SJCRH30 (cell line): ENCODE measurements around the gene TRPV5. TPM values are rescaled to one million over a fixed set of nuclear protein-coding genes. Genes with fewer than 3 reads are reported as not detected.

Source experiments
- DNase-seq, 2 experiments: peaks; one replicate each; pipeline ENCODE4 v3.0.0-alpha.2; 2015 to 2020
- H3K27ac ChIP-seq: fragments of 250-450 bp; sonication (Bioruptor Pico); 2 replicates; pipeline ENCODE4 v1.5.1; 2020; ENCODE audit warnings: mild to moderate bottlenecking, moderate library complexity
- H3K27me3 ChIP-seq: fragments of 250-450 bp; sonication (Bioruptor Pico); 2 replicates; pipeline ENCODE4 v1.5.1; 2020; ENCODE audit warnings: mild to moderate bottlenecking, moderate library complexity
- H3K36me3 ChIP-seq: fragments of 250-450 bp; sonication (Bioruptor Pico); 2 replicates; pipeline ENCODE4 v1.5.1; 2020; ENCODE audit warnings: mild to moderate bottlenecking, moderate library complexity
- H3K4me1 ChIP-seq: fragments of 250-450 bp; sonication (Bioruptor Pico); 2 replicates; pipeline ENCODE4 v1.5.1; 2020; ENCODE audit warnings: mild to moderate bottlenecking, moderate library complexity
- H3K4me3 ChIP-seq: fragments of 250-450 bp; sonication (Bioruptor Pico); 2 replicates; pipeline ENCODE4 v1.5.1; 2020; ENCODE audit warnings: mild to moderate bottlenecking, moderate library complexity
- H3K9me3 ChIP-seq: fragments of 250-450 bp; sonication (Bioruptor Pico); replicated peaks from 2 replicates; pipeline ENCODE4 v1.5.1; 2020; ENCODE audit warnings: mild to moderate bottlenecking, moderate library complexity
- total RNA-seq: library from RNA; depleted of rRNA; stranded (reverse); fragments of >200 nt; shearing (Covaris generic); gene quantifications from 2 replicates; pipeline ENCODE4 v1.2.3, GENCODE V29; 2014

The TRPV5 gene
- total RNA-seq, 1 experiment from 2014 or later, result not detected

DNA sequence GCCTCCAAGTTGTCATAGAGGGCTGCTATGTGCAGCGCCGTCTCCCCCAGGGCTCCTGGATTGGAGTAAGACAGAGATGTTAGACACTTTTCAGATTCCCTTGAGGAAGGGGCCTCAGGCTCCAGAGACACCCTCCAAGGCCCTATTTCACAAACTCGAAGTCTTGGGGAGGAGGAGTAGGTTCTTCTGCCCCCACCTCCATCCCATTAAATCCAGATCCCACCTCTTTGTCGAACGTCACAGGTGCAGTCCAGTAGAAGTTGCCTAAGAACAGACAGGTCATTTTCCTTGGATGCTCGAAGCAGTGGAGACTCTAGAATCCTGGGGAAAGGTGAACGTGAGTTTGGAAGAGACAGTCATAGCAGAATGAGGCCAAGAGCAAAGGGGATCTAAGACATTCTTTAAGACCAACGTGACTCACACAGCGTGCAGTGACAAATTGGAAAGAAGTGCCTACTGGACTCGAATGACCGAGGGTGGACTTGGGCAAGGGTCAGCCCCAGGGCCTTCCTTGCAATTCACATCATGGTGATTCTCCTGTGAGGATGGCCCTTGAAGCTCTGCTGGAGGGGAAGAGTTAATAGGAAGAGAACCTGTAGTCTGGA lies 3.3 kb downstream of the TRPV5 start:
- no peak for DNase-seq
- Histone ChIP-seq H3K4me3 (no peak overlapping the region), H3K9me3 (no peaks in the 10 kb centered on the region), H3K36me3 (no peaks in the 10 kb centered on the region), H3K27ac (no peak overlapping the region), H3K4me1 (no peaks in the 10 kb centered on the region), H3K27me3 (peaks cover 8% of the 10 kb centered on the region)

DNA sequence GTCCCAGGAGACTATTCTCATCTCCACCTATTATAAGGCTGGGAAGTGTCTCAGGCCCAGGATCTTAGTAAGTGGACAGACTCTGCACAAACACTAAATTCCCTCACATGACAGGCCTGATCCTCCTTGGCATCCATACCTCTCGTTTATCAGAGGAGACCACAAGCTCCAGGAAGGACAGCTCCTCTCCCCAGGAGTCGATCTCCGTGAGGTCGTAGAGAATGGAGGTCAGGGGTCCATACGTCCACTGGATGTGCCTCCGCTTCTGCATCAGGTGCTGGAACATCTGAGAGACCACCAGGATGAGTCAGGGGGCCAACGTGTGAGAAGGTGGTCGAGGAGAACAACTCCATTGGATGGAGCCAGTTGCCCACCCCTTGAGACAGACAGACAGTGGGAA lies 5.6 kb downstream of the TRPV5 start:
- DNase-seq, result no peak
- H3K4me1 ChIP-seq, result no peaks in the 10 kb centered on the region

DNA sequence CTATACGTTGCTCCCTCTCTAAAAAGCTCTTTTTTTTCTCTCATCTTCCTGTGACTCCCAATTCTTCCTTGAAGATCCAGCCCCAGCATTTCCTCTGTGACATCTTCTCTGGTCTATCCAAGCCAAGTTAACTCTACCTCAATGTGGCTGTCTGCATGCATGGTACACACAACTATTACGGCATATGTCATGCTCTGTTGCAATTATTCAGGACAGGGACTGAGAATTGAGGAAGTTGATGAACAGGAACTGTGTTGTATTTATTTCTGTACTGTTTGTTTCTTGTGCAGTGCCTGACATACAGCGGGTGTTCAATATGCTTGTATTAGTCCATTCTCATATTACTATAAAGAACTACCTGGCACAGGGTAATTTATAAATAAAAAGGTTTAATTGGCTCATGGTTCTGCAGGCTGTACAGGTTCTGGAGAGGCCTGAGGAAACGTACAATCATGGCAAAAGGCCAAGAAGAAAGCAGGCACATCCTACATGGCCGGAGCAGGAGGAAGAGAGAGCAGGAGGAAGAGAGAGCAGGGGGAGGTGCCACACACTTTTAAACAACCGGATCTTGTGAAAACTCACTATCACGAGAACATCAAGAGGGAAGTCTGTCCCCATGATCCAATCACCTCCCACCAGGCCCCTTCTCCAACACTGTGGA lies 6.3 kb downstream of the TRPV5 start:
- Histone ChIP-seq H3K27ac (no peak overlapping the region), H3K27me3 (peaks cover 11% of the 10 kb centered on the region; the same call in 1 of the 2 replicates), H3K9me3 (no peaks in the 10 kb centered on the region), H3K4me1 (no peaks in the 10 kb centered on the region), H3K36me3 (no peaks in the 10 kb centered on the region), H3K4me3 (no peak overlapping the region)
- no peak for DNase-seq

More for the DNA sequence above, 5.6 kb downstream of the TRPV5 start:
- no peaks in the 10 kb centered on the region for H3K36me3 ChIP-seq
- peaks cover 11% of the 10 kb centered on the region; the same call in 1 of the 2 replicates for H3K27me3 ChIP-seq
- no peak overlapping the region for H3K4me3 ChIP-seq
- H3K9me3 ChIP-seq, result no peaks in the 10 kb centered on the region
- no peak overlapping the region for H3K27ac ChIP-seq

DNA sequence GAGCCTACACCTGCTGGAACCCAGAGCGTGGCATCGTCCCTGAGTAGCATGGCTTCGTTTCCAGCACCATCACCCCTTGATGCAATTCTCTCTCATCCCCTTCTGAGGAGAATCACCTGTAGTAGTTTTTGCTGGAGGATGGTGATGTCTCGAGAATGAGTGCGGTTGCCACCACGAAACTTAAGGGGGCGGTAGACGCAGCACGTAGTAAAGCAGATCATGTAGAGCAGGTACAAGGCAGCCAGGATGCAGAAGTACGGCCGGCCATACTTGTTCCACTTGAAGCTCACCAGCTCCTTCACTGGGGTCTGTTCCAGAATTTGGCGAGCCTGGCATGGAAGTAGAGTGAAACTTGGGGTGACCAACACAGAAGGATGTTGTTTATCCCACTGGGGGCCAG lies 8.1 kb downstream of the TRPV5 start:
- peaks cover 11% of the 10 kb centered on the region; the same call in 1 of the 2 replicates for H3K27me3 ChIP-seq
- no peak overlapping the region for H3K27ac ChIP-seq
- H3K4me1 ChIP-seq, result no peaks in the 10 kb centered on the region
- H3K36me3 ChIP-seq, result no peaks in the 10 kb centered on the region
- H3K4me3 ChIP-seq, result no peak overlapping the region
- no peak for DNase-seq
- H3K9me3 ChIP-seq, result no peaks in the 10 kb centered on the region

DNA sequence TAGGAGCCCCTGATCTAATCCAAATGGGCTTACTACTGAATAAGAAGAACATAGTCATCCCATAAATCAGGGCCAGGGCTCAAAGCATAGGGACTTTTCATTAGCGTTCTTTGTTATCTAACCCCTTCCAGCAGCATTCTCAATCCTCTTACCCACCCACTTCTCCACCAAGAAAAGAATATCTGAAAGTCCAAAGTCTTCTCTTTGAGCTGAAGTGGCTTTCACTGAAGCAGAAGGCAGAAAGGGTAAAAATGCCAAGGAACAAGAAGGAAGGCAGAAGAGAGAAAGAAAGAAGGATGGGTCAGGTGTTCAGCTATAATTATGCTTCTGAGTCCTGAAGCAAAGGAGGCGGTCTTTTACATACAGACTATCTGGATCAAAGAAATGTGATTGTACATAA lies 10.2 kb downstream of the TRPV5 start:
- Histone ChIP-seq H3K27me3 (peaks cover 16% of the 10 kb centered on the region), H3K36me3 (no peaks in the 10 kb centered on the region), H3K27ac (no peak overlapping the region), H3K4me1 (no peaks in the 10 kb centered on the region), H3K9me3 (no peaks in the 10 kb centered on the region), H3K4me3 (no peak overlapping the region)
- no peak for DNase-seq

DNA sequence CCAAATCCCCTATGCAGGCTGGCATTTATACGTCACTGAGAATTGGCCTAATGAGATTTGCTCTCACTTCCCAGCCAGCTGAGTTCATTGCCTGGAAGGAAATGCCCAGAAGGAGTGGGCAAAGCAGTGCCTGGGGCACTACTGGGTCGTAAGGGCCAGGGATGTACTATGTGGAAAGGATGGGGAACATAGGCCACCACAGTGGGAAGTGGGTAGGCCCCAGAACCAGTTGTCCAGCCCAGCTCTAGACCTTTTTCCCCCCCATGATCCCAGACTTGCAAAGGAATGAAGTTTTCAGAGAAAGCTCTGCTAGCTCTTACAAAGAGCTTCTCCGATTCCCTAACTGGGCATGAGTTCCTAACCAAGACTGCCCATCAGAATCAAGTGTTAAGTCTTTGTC lies 13.9 kb downstream of the TRPV5 start:
- Histone ChIP-seq H3K9me3 (no peaks in the 10 kb centered on the region), H3K27me3 (peaks cover 17% of the 10 kb centered on the region), H3K36me3 (no peaks in the 10 kb centered on the region), H3K4me3 (no peak overlapping the region), H3K4me1 (no peaks in the 10 kb centered on the region), H3K27ac (no peak overlapping the region)
- no peak for DNase-seq

- H3K4me3 ChIP-seq, result no peak overlapping the region
- no peaks in the 10 kb centered on the region for H3K4me1 ChIP-seq
- H3K9me3 ChIP-seq, result no peaks in the 10 kb centered on the region
- H3K27me3 ChIP-seq, result peaks cover 17% of the 10 kb centered on the region
- no peak overlapping the region for H3K27ac ChIP-seq
- no peaks in the 10 kb centered on the region for H3K36me3 ChIP-seq
- no peak for DNase-seq
Observed at GRCh38 chr7:142918901-142919300, 14.6 kb downstream of the TRPV5 start.

- Histone ChIP-seq H3K4me3 (no peak overlapping the region), H3K27ac (no peak overlapping the region), H3K9me3 (no peaks in the 10 kb centered on the region), H3K27me3 (peaks cover 14% of the 10 kb centered on the region), H3K4me1 (no peaks in the 10 kb centered on the region), H3K36me3 (no peaks in the 10 kb centered on the region)
- no peak for DNase-seq
Observed at GRCh38 chr7:142917447-142917846, 16.1 kb downstream of the TRPV5 start.

GRCh38 chr7:142916508-142916907 lies 17.0 kb downstream of the TRPV5 start:
- DNase-seq, result no peak
- Histone ChIP-seq H3K4me1 (no peaks in the 10 kb centered on the region), H3K4me3 (no peak overlapping the region), H3K27ac (no peak overlapping the region), H3K27me3 (peaks cover 16% of the 10 kb centered on the region), H3K36me3 (no peaks in the 10 kb centered on the region), H3K9me3 (no peaks in the 10 kb centered on the region)

- H3K27me3 ChIP-seq, result peaks cover 25% of the 10 kb centered on the region
- H3K27ac ChIP-seq, result no peak overlapping the region
- no peaks in the 10 kb centered on the region for H3K4me1 ChIP-seq
- DNase-seq, result no peak
- H3K36me3 ChIP-seq, result no peaks in the 10 kb centered on the region
- no peak overlapping the region for H3K4me3 ChIP-seq
- H3K9me3 ChIP-seq, result no peaks in the 10 kb centered on the region
Observed at GRCh38 chr7:142915315-142915714, 18.2 kb downstream of the TRPV5 start.

DNA sequence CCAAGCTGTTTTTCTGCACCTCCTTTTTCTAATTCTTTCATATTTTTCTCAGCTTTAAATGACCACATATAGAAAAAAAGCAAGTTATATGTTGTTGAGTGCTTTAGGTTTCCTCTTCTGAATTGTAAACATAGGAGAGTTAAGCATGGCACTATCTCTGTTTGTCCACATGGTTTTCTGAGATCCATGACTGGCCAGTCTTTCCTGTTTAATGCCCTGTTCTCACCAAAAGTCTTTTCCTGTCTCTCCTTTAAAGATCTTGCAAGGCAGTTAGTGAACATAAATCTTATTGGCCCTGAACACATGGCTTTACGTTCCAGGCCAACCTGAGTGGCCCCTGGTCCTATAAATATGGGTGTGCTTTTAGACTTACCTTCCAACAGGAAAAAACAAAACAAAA lies 19.4 kb downstream of the TRPV5 start:
- no peak for DNase-seq
- H3K27ac ChIP-seq, result no peak overlapping the region
- no peaks in the 10 kb centered on the region for H3K4me1 ChIP-seq

GRCh38 chr7:142913566-142913965 lies 20.0 kb downstream of the TRPV5 start:
- Histone ChIP-seq H3K27me3 (peaks cover 22% of the 10 kb centered on the region), H3K27ac (no peak overlapping the region), H3K9me3 (no peaks in the 10 kb centered on the region), H3K4me1 (no peaks in the 10 kb centered on the region), H3K4me3 (no peak overlapping the region), H3K36me3 (no peaks in the 10 kb centered on the region)
- no peak for DNase-seq

More for the DNA sequence above, 19.4 kb downstream of the TRPV5 start:
- Histone ChIP-seq H3K27me3 (peaks cover 24% of the 10 kb centered on the region), H3K4me3 (no peak overlapping the region), H3K36me3 (no peaks in the 10 kb centered on the region), H3K9me3 (no peaks in the 10 kb centered on the region)

DNA sequence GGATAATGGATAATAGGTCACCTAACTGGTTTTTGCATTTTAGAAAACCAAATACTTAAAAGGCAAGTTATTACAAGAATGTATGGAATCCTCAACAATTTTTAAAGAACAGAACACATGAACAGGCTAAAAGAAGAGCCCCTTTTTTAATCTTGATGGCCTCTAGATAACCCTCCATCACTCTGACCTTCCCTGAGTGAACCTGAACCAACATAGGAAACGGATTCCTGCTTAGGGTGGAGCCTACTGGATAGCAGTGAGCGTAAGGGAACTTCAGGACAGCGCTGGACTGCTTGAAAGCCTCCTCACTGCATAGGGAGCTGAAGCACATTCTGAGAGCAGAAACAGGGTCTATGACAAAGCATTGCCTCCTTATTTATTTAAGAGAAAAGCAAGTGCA lies 20.5 kb downstream of the TRPV5 start:
- Histone ChIP-seq H3K36me3 (no peaks in the 10 kb centered on the region), H3K27ac (no peak overlapping the region), H3K27me3 (peaks cover 17% of the 10 kb centered on the region), H3K4me1 (no peaks in the 10 kb centered on the region), H3K4me3 (no peak overlapping the region), H3K9me3 (no peaks in the 10 kb centered on the region)
- DNase-seq, result no peak

DNA sequence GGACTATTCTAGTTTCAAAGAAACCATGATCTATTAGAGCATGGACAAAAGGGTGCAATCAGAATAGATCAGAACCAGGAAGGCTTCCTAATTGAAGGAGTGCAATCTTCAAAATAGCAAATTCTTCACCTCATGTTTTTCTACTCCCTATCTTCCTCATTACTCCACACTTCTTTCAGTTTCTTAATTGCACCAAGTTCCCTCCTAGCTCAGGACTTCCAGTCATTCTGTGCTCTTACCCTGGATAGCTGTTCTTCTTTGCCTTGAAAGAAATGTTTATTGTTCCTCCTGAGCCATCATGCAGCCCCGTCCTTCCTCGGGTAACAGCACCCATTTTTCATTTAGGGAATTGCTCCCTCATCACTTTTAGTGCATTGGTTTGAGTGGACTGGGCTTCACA lies 23.1 kb downstream of the TRPV5 start:
- no peaks in the 10 kb centered on the region for H3K36me3 ChIP-seq
- DNase-seq, result no peak
- no peaks in the 10 kb centered on the region for H3K4me1 ChIP-seq
- no peak overlapping the region for H3K4me3 ChIP-seq
- H3K27ac ChIP-seq, result no peak overlapping the region
- H3K9me3 ChIP-seq, result peaks cover 4% of the 10 kb centered on the region; the same call in 1 of the 2 replicates
- H3K27me3 ChIP-seq, result peaks cover 11% of the 10 kb centered on the region

- Histone ChIP-seq H3K36me3 (no peaks in the 10 kb centered on the region), H3K4me1 (no peaks in the 10 kb centered on the region), H3K9me3 (peaks cover 7% of the 10 kb centered on the region; the same call in 1 of the 2 replicates), H3K27ac (no peak overlapping the region), H3K4me3 (no peak overlapping the region), H3K27me3 (peaks cover 11% of the 10 kb centered on the region)
- no peak for DNase-seq
Observed at GRCh38 chr7:142910031-142910433, 23.5 kb downstream of the TRPV5 start.
